CD14-positive monocyte (primary cell): ENCODE data around the gene SLC17A1. TPM values are rescaled to one million over a fixed set of nuclear protein-coding genes. Genes with fewer than 3 reads are reported as not detected.

Experiments used
- DNase-seq, 3 donors: peaks; one replicate each; pipeline ENCODE4 v3.0.0-alpha.2; 2011 to 2022
- H2AFZ ChIP-seq: 2 replicates; pipeline ENCODE4 v1.6.0; 2012; ENCODE audit warnings: mild to moderate bottlenecking, low read depth, low read length, inconsistent platforms; ENCODE audit not compliant: insufficient read depth, poor library complexity, severe bottlenecking
- H3K27ac ChIP-seq, 2 donors: 1 replicate in 1 of 2; 2 replicates in 1 of 2; pipeline ENCODE4 v1.5.1; 2012 to 2013; ENCODE audit warnings: low read length in 2 of 2, control low read depth in 1 of 2, inconsistent platforms in 1 of 2, low read depth in 1 of 2, mild to moderate bottlenecking in 1 of 2
- H3K27me3 ChIP-seq, 2 donors: one replicate each; pipeline versions ENCODE4 v1.6.0 to v1.6.1; 2011 to 2013; ENCODE audit warnings: low read length in 2 of 2; ENCODE audit not compliant: control insufficient read depth in 2 of 2, insufficient read depth in 2 of 2
- H3K36me3 ChIP-seq, 2 donors: replicated peaks in 1 of 2; 1 replicate in 1 of 2; 2 replicates in 1 of 2; pipeline versions ENCODE4 v1.5.1 to v1.6.1; 2012 to 2013; ENCODE audit warnings: low read length in 2 of 2, control low read depth in 1 of 2, inconsistent platforms in 1 of 2, mild to moderate bottlenecking in 1 of 2; ENCODE audit not compliant: insufficient read depth in 2 of 2, control insufficient read depth in 1 of 2
- H3K4me1 ChIP-seq, 2 donors: 1 replicate in 1 of 2; 2 replicates in 1 of 2; pipeline versions ENCODE4 v1.5.1 to v1.6.1; 2012 to 2013; ENCODE audit warnings: low read length in 2 of 2, control low read depth in 1 of 2, inconsistent platforms in 1 of 2, mild to moderate bottlenecking in 1 of 2, moderate library complexity in 1 of 2; ENCODE audit not compliant: insufficient read depth in 2 of 2, control insufficient read depth in 1 of 2
- H3K4me2 ChIP-seq: replicated peaks from 2 replicates; pipeline ENCODE3; 2012; ENCODE audit warnings: low read length, moderate library complexity, mild to moderate bottlenecking; ENCODE audit not compliant: poor library complexity, severe bottlenecking; ENCODE audit errors: extremely low read depth
- H3K4me3 ChIP-seq, 3 experiments: fragments of 200-600 bp in 1 of 3; sonication (generic) in 1 of 3; replicated peaks in 1 of 3; 1 replicate in 2 of 3; 2 replicates in 1 of 3; pipeline ENCODE4 v1.5.1; 2011 to 2013; ENCODE audit warnings: low read length in 3 of 3, mild to moderate bottlenecking in 3 of 3, control low read depth in 2 of 3, low read depth in 2 of 3, inconsistent platforms in 1 of 3, moderate library complexity in 1 of 3
- H3K79me2 ChIP-seq: 2 replicates; pipeline ENCODE4 v1.6.0; 2012; ENCODE audit warnings: mild to moderate bottlenecking, control low read depth, inconsistent platforms, low read length, moderate library complexity; ENCODE audit not compliant: insufficient read depth
- H3K9ac ChIP-seq: 2 replicates; pipeline ENCODE4 v1.6.0; 2017; ENCODE audit warnings: low read length, mild to moderate bottlenecking; ENCODE audit not compliant: insufficient read depth, poor library complexity, severe bottlenecking
- H3K9me3 ChIP-seq, 2 donors: replicated peaks in 1 of 2; 1 replicate in 1 of 2; 2 replicates in 1 of 2; pipeline versions ENCODE4 v1.5.1 to v1.6.1; 2012 to 2013; ENCODE audit warnings: low read length in 2 of 2, control low read depth in 1 of 2; ENCODE audit not compliant: control insufficient read depth in 1 of 2, insufficient read depth in 1 of 2
- H4K20me1 ChIP-seq: 2 replicates; pipeline ENCODE4 v1.6.0; 2012; ENCODE audit warnings: mild to moderate bottlenecking, low read length, control low read depth, moderate library complexity; ENCODE audit not compliant: insufficient read depth
- H3K27ac Mint-ChIP-seq, 7 donors: one replicate each; pipeline ENCODE4 v1.8.0; 2020; ENCODE audit warnings: mild to moderate bottlenecking in 7 of 7, mixed read lengths in 7 of 7, moderate library complexity in 6 of 7, inconsistent platforms in 2 of 7
- H3K27me3 Mint-ChIP-seq, 3 donors: one replicate each; pipeline ENCODE4 v1.8.0; 2021 to 2022; ENCODE audit warnings: low read depth in 3 of 3, mild to moderate bottlenecking in 3 of 3, mixed read lengths in 3 of 3, moderate library complexity in 3 of 3, inconsistent platforms in 1 of 3
- H3K36me3 Mint-ChIP-seq, 2 donors: one replicate each; pipeline ENCODE4 v1.8.0; 2020; ENCODE audit warnings: mixed read lengths in 2 of 2, inconsistent platforms in 1 of 2, mild to moderate bottlenecking in 1 of 2
- H3K4me1 Mint-ChIP-seq: one replicate; pipeline ENCODE4 v1.8.0; 2020; ENCODE audit warnings: mild to moderate bottlenecking, mixed read lengths
- H3K4me3 Mint-ChIP-seq, 2 donors: one replicate each; pipeline ENCODE4 v1.8.0; 2020; ENCODE audit warnings: mild to moderate bottlenecking in 2 of 2, mixed read lengths in 2 of 2, moderate library complexity in 1 of 2
- H3K9me3 Mint-ChIP-seq, 7 donors: one replicate each; pipeline ENCODE4 v1.8.0; 2020 to 2022; ENCODE audit warnings: mixed read lengths in 7 of 7, mild to moderate bottlenecking in 6 of 7, moderate library complexity in 6 of 7, inconsistent platforms in 2 of 7
- WGBS: methylation state at CpG from one replicate; pipeline ENCODE4 v1.1.5; 2013; ENCODE audit warnings: missing lambda C conversion rate; ENCODE audit not compliant: insufficient coverage; 5-methylcytosine and 5-hydroxymethylcytosine counted together
- intact Hi-C, 2 donors: fragments of 100-400 bp; cut with micrococcal nuclease; formaldehyde crosslinking; loops; one replicate each; pipeline versions ENCODE4 v1.15.0 to v1.15.1; 2023
- polyA plus RNA-seq, 3 donors: library from polyadenylated mRNA; depleted of rRNA in 1 of 3; unstranded in 2 of 3; stranded (reverse) in 1 of 3; fragments of 300-500 nt in 2 of 3; fragments of >200 nt in 1 of 3; fragmentation: Illumina TruSeq in 2 of 3; gene quantifications; 1 replicate in 2 of 3; 2 replicates in 1 of 3; pipeline ENCODE4 v1.2.3, GENCODE V29; 2012 to 2021
- TF ChIP-seq, protein P1 (sequence below): fragments of 200-600 bp; IDR thresholded peaks from one replicate; pipeline ENCODE4 v1.8.0; 2022; ENCODE audit warnings: antibody characterized with exemption, mild to moderate bottlenecking

Gene SLC17A1
- polyA plus RNA-seq, 3 donors, result not detected

DNA sequence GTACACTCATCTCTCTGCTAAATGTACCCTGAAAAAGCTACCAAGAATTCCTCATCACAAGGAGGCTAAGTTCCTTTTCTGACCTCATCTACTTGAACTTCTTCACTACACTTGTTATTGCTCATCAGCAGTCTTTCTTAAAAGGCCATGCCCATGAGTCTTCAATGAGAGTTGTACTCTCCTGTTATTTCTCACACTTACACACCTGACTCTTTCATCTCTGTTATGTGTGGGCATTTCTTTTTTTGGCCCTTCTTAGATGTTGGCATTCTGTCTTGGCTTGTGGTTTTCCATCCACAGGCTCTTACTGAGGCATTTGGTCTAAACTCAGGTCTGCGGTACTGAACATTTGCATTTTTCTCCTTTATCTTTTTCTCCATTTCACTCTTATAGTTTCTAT, 10.7 kb upstream of the SLC17A1 start:
- H3K36me3 ChIP-seq, result no peaks in the 10 kb centered on the region
- Mint-ChIP-seq H3K27me3 (no peaks in the 10 kb centered on the region), H3K9me3 (peaks cover 0 to 3% (median 0%) of the 10 kb centered on the region in 7 donors), H3K4me1 (no peaks in the 10 kb centered on the region), H3K4me3 (no peak overlapping the region), H3K36me3 (no peaks in the 10 kb centered on the region), H3K27ac (no peak overlapping the region)
- intact Hi-C loops, result no loop called here
- H2AFZ ChIP-seq, result no peak overlapping the region
- H3K4me1 ChIP-seq, result no peaks in the 10 kb centered on the region
- no CpG with 5 or more reads among the region's 1 CpG for WGBS
- DNase-seq, result no peak
- no peaks in the 10 kb centered on the region for H3K79me2 ChIP-seq
- no peaks in the 10 kb centered on the region for H4K20me1 ChIP-seq
- H3K4me2 ChIP-seq, result no peak overlapping the region
- no peaks in the 10 kb centered on the region for H3K27me3 ChIP-seq
- TF ChIP-seq, protein P1, sequence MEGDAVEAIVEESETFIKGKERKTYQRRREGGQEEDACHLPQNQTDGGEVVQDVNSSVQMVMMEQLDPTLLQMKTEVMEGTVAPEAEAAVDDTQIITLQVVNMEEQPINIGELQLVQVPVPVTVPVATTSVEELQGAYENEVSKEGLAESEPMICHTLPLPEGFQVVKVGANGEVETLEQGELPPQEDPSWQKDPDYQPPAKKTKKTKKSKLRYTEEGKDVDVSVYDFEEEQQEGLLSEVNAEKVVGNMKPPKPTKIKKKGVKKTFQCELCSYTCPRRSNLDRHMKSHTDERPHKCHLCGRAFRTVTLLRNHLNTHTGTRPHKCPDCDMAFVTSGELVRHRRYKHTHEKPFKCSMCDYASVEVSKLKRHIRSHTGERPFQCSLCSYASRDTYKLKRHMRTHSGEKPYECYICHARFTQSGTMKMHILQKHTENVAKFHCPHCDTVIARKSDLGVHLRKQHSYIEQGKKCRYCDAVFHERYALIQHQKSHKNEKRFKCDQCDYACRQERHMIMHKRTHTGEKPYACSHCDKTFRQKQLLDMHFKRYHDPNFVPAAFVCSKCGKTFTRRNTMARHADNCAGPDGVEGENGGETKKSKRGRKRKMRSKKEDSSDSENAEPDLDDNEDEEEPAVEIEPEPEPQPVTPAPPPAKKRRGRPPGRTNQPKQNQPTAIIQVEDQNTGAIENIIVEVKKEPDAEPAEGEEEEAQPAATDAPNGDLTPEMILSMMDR, result no peak
- H3K4me3 ChIP-seq, result no peak overlapping the region
- H3K27ac ChIP-seq, result no peak overlapping the region
- no peaks in the 10 kb centered on the region for H3K9me3 ChIP-seq
- H3K9ac ChIP-seq, result no peak overlapping the region

DNA sequence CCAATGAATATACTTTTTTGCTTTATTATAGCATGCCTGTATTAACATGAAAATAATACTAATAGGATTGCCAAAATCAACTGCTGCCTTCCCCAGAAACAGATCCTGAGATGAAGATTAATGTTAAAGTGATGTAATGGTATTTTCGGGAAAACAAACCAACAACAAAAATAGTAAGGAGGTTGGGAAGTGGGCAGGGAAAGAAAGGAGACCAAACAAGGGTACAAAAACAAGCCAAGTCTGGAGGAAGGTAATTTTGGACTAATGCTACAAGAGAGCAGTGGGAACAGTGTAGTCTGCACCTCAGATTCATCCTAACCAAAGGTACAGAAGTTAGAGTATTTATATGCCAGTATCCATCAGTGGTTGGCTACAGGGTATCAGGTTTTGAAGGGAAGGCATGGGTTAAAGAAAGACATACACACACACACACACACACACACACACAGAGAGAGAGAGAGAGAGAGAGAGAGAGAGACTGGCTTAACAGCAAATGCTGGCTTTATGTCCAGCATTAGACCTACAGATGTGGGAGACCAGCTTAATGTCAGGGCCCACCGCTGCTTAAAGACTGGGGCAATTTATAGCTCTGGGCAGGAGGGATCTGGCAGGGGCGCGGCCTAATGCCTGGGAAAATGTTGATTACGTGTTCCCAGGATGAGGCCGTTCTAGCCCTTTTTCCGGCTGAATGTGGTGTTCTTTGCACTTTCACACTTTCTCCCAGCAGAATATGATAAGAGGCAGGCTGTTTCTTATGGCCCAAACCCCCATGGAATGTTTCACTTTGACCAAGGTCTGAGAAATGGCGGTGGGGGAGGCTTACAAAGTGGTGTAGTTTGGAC, 3.8 kb upstream of the SLC17A1 start:
- Histone ChIP-seq H3K4me3 (no peak overlapping the region), H3K36me3 (no peaks in the 10 kb centered on the region), H4K20me1 (no peaks in the 10 kb centered on the region), H3K9ac (no peak overlapping the region), H3K27ac (no peak overlapping the region), H3K4me1 (no peaks in the 10 kb centered on the region), H2AFZ (no peak overlapping the region), H3K9me3 (no peaks in the 10 kb centered on the region), H3K4me2 (no peak overlapping the region), H3K79me2 (no peaks in the 10 kb centered on the region), H3K27me3 (no peaks in the 10 kb centered on the region)
- 96% methylated on average over 5 of the region's 8 CpGs for WGBS
- H3K27me3 Mint-ChIP-seq, result no peaks in the 10 kb centered on the region
- no peak overlapping the region for H3K4me3 Mint-ChIP-seq
- peaks cover 0 to 3% (median 0%) of the 10 kb centered on the region in 7 donors for H3K9me3 Mint-ChIP-seq
- TF ChIP-seq, protein P1, result no peak
- no peaks in the 10 kb centered on the region for H3K36me3 Mint-ChIP-seq
- intact Hi-C loops, result no loop called here
- no peak overlapping the region for H3K27ac Mint-ChIP-seq
- H3K4me1 Mint-ChIP-seq, result no peaks in the 10 kb centered on the region
- DNase-seq, result no peak
